Thyroid gland (tissue), 4 donors: Measurements from ENCODE around the gene NAP1L4. TPM values are rescaled to one million over a fixed set of nuclear protein-coding genes. Genes with fewer than 3 reads are reported as not detected.

Experiments used
- DNase-seq, 2 donors: peaks; one replicate each; pipeline ENCODE4 v3.0.0-alpha.2; 2019
- H3K27ac ChIP-seq, 3 donors: fragments of 200-600 bp; sonication (generic); 1 replicate in 2 of 3; 2 replicates in 1 of 3; pipeline ENCODE4 v1.5.1; 2016 to 2019; ENCODE audit warnings: mild to moderate bottlenecking in 1 of 3, moderate library complexity in 1 of 3
- H3K27me3 ChIP-seq: fragments of 200-600 bp; sonication (generic); one replicate; pipeline ENCODE4 v1.5.1; 2019
- H3K36me3 ChIP-seq, 2 donors: fragments of 200-600 bp; sonication (generic); one replicate each; pipeline ENCODE4 v1.5.1; 2016 to 2019
- H3K4me1 ChIP-seq, 2 donors: fragments of 200-600 bp; sonication (generic); one replicate each; pipeline ENCODE4 v1.5.1; 2017 to 2019
- H3K4me3 ChIP-seq, 3 donors: fragments of 200-600 bp; sonication (generic); replicated peaks in 1 of 3; 1 replicate in 2 of 3; 2 replicates in 1 of 3; pipeline ENCODE4 v1.5.1; 2016; ENCODE audit warnings: mild to moderate bottlenecking in 1 of 3
- H3K9me3 ChIP-seq: fragments of 200-600 bp; sonication (generic); one replicate; pipeline ENCODE4 v1.5.1; 2017
- CTCF ChIP-seq, 6 experiments: fragments of 200-600 bp in 3 of 6; fragments of 450-650 bp in 3 of 6; sonication (generic) in 3 of 6; IDR thresholded peaks; one replicate each; pipeline ENCODE4 v1.5.1; 2016 to 2019; ENCODE audit warnings: antibody characterized with exemption in 6 of 6, mild to moderate bottlenecking in 2 of 6, inconsistent platforms in 1 of 6, moderate library complexity in 1 of 6
- POLR2A ChIP-seq, 2 donors: fragments of 450-650 bp; IDR thresholded peaks; one replicate each; pipeline ENCODE4 v1.6.1; 2017; ENCODE audit warnings: antibody characterized with exemption in 2 of 2, mild to moderate bottlenecking in 2 of 2, moderate library complexity in 1 of 2
- whole genome bisulfite sequencing, 2 donors: methylation state at CpG; one replicate each; pipeline ENCODE4 v1.1.5; 2017; 5-methylcytosine and 5-hydroxymethylcytosine counted together
- intact Hi-C: fragments of 100-400 bp; cut with DNase I; formaldehyde crosslinking; loops from one replicate; pipeline ENCODE4 v1.15.1; 2023
- total RNA-seq, 4 donors: library from RNA; depleted of rRNA; stranded (reverse); fragments of >200 nt; gene quantifications; one replicate each; pipeline ENCODE4 v1.2.3, GENCODE V29; 2016

NAP1L4 gene
- total RNA-seq, 4 donors from 2014 or later: 104 to 117 (median 108) TPM

- H3K36me3 ChIP-seq: no peaks in the 10 kb centered on the region
- DNase-seq: peak; percentile 96 to 98
- H3K27me3 ChIP-seq: no peaks in the 10 kb centered on the region
- WGBS, 2 donors: 18 to 28% methylated on average over 7 to 10 of the region's 58 CpGs
- no peaks in the 10 kb centered on the region for H3K9me3 ChIP-seq
- peak overlapping the region in 2 of 3 donors; percentile 45 to 70 for H3K4me3 ChIP-seq
- H3K4me1 ChIP-seq: peaks cover 14 to 36% of the 10 kb centered on the region in 2 donors
- peak overlapping the region; percentile 57 to 85 (median 77) for H3K27ac ChIP-seq
- TF ChIP-seq CTCF (IDR thresholded peaks at IDR 0.05) (no peak), POLR2A (IDR thresholded peaks at IDR 0.05) (peak in 1 of 2 donors; percentile 61)
- intact Hi-C loops: no loop called here
These were observed 90.0 kb downstream of the NAP1L4 start for GRCh38 chr11:2901854-2902783.

- WGBS, 2 donors: 86 to 90% methylated on average over 16 of the region's 16 CpGs
- Histone ChIP-seq H3K4me3 (peak overlapping the region in 1 of 3 donors; percentile 45), H3K36me3 (no peaks in the 10 kb centered on the region), H3K27ac (peak overlapping the region; percentile 57 to 77 (median 69)), H3K27me3 (no peaks in the 10 kb centered on the region), H3K4me1 (peaks cover 14 to 36% of the 10 kb centered on the region in 2 donors), H3K9me3 (no peaks in the 10 kb centered on the region)
- intact Hi-C loops: no loop called here
- TF ChIP-seq CTCF (IDR thresholded peaks at IDR 0.05) (no peak), POLR2A (IDR thresholded peaks at IDR 0.05) (no peak)
- DNase-seq: no peak
These were observed 90.8 kb downstream of the NAP1L4 start for GRCh38 chr11:2901196-2901796.

GRCh38 chr11:2899080-2899783, 92.9 kb downstream of the NAP1L4 start:
- Histone ChIP-seq H3K27me3 (no peaks in the 10 kb centered on the region), H3K27ac (peak overlapping the region in 2 of 3 donors; percentile 49 to 65), H3K4me1 (peaks cover 14 to 36% of the 10 kb centered on the region in 2 donors), H3K9me3 (no peaks in the 10 kb centered on the region), H3K36me3 (no peaks in the 10 kb centered on the region), H3K4me3 (no peak overlapping the region)
- TF ChIP-seq POLR2A (IDR thresholded peaks at IDR 0.05) (no peak), CTCF (IDR thresholded peaks at IDR 0.05) (no peak)
- no peak for DNase-seq
- intact Hi-C loops: loop anchor here (10.0 kb wide), 1 partner anchor 594 kb away; the partner anchor contains the start of genes C11orf21 and TSPAN32
- WGBS, 2 donors: 77 to 79% methylated on average over 13 of the region's 13 CpGs

- no peak for TF ChIP-seq POLR2A (IDR thresholded peaks at IDR 0.05)
- TF ChIP-seq CTCF (IDR thresholded peaks at IDR 0.05): no peak
- intact Hi-C loops: loop anchor here (10.0 kb wide), 1 partner anchor 594 kb away; the partner anchor contains the start of genes C11orf21 and TSPAN32
- H3K27me3 ChIP-seq: no peaks in the 10 kb centered on the region
- 66 to 78% methylated on average over 6 to 11 of the region's 12 CpGs for WGBS, 2 donors
- H3K9me3 ChIP-seq: no peaks in the 10 kb centered on the region
- peak; percentile 40 to 53 for DNase-seq
- H3K4me3 ChIP-seq: no peak overlapping the region
- H3K4me1 ChIP-seq: peaks cover 14 to 35% of the 10 kb centered on the region in 2 donors
- peak overlapping the region in 2 of 3 donors; percentile 49 to 65 for H3K27ac ChIP-seq
- H3K36me3 ChIP-seq: no peaks in the 10 kb centered on the region
These were observed 93.6 kb downstream of the NAP1L4 start for GRCh38 chr11:2898366-2899079.
